ENCODE measurements around the gene POLR1A.

POLR1A gene

DNA sequence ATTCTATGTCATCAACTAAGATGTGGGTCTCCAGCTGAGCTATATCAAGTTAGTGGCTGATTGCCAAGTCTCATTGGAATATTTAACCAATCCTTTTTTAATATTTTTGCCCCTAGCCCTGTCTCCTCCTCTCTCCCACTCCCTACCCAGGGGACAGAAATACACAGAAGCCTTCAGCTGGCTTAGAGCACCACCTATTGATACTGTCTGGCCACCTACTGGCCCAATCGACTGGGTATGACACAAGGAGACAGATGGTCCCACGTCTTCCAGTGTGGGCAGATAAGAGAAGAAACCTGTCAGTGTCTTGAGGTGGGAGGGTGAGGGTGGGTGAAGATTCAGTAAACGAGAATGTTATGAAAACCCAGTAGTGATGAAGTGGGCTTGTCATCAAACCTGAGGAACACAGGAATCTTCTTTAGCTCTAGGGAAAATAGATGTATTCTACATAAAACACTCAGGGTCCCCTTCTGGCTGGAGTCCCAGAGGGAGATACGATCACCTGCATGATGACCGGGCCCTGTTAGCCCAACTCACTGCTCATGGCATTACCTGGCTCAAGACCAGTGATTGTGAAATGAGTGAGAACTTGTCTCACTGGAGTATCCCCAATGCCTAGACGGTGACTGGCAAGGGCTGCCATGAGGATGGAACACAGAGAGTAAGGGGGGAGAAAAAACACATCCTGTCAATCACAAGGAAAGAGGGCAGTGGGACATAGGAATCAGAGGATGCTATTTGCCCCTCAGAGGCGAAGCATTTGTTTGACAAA lies 26.7 kb downstream of the POLR1A start:
- TF ChIP-seq, protein P1, sequence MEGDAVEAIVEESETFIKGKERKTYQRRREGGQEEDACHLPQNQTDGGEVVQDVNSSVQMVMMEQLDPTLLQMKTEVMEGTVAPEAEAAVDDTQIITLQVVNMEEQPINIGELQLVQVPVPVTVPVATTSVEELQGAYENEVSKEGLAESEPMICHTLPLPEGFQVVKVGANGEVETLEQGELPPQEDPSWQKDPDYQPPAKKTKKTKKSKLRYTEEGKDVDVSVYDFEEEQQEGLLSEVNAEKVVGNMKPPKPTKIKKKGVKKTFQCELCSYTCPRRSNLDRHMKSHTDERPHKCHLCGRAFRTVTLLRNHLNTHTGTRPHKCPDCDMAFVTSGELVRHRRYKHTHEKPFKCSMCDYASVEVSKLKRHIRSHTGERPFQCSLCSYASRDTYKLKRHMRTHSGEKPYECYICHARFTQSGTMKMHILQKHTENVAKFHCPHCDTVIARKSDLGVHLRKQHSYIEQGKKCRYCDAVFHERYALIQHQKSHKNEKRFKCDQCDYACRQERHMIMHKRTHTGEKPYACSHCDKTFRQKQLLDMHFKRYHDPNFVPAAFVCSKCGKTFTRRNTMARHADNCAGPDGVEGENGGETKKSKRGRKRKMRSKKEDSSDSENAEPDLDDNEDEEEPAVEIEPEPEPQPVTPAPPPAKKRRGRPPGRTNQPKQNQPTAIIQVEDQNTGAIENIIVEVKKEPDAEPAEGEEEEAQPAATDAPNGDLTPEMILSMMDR (conservative IDR thresholded peaks at IDR 0.05; ENCODE audit: low read depth, low read length) = peak; percentile 94
- no peak overlapping the region for H3K4me3 ChIP-seq (ENCODE audit: low read depth, low read length)
- DNase-seq (ENCODE audit: low read depth) = peak; percentile 85

DNA sequence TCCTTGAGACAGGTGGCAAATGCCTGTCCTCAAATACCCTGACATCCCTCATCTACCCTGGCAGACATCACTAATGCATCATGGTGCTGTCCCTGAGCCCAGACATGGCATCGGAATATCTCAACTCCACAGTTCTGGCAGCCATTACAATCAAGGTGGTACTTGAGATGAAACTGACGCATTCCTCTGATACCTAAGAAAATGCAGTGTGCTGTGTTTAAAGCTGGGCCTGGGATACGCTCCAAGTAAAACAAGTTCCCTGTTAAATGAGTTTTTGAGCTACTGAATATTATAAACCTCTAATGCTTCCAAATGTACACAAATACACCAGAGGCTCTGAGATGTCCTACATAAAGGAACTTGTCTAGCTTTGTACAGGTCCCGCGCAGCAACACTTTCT lies 29.8 kb downstream of the POLR1A start:
- DNase-seq (ENCODE audit: low read depth) = no peak
- H3K4me3 ChIP-seq (ENCODE audit: low read depth, low read length) = no peak overlapping the region
- TF ChIP-seq, protein P1 (conservative IDR thresholded peaks at IDR 0.05; ENCODE audit: low read depth, low read length) = no peak

DNA sequence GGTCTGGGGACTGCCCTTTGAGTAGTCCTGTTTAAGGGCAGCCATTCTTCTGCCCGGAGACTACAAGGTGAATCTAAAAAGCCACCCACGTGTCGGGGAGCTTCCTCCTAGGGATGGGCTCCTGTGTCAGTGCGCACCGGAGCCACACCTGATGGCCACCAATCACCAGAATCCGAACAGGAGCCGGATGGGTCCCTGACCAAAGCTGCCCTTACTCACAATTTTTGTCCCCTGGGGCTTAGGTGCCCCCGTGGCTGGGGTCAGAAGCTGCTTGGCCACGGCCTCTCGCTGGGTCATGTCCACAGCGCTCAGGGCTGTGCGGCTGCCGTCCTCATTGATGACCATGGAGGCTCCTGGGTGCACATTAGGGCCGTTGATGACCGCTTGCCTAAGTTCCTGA lies 30.9 kb downstream of the POLR1A start:
- TF ChIP-seq, protein P1 (conservative IDR thresholded peaks at IDR 0.05; ENCODE audit: low read depth, low read length) = no peak
- no peak for DNase-seq (ENCODE audit: low read depth)
- no peak overlapping the region for H3K4me3 ChIP-seq (ENCODE audit: low read depth, low read length)

GRCh38 chr2:86074256-86074655 lies 31.4 kb downstream of the POLR1A start:
- H3K4me3 ChIP-seq (ENCODE audit: low read depth, low read length) = no peak overlapping the region
- DNase-seq (ENCODE audit: low read depth) = no peak
- TF ChIP-seq, protein P1 (conservative IDR thresholded peaks at IDR 0.05; ENCODE audit: low read depth, low read length) = no peak

GRCh38 chr2:86073225-86073624 lies 32.5 kb downstream of the POLR1A start:
- TF ChIP-seq, protein P1 (conservative IDR thresholded peaks at IDR 0.05; ENCODE audit: low read depth, low read length) = no peak
- H3K4me3 ChIP-seq (ENCODE audit: low read depth, low read length) = no peak overlapping the region
- DNase-seq (ENCODE audit: low read depth) = no peak

GRCh38 chr2:86072271-86072858 lies 33.3 kb downstream of the POLR1A start:
- TF ChIP-seq, protein P1 (conservative IDR thresholded peaks at IDR 0.05; ENCODE audit: low read depth, low read length) = no peak
- no peak overlapping the region for H3K4me3 ChIP-seq (ENCODE audit: low read depth, low read length)
- DNase-seq (ENCODE audit: low read depth) = peak; percentile 52

DNA sequence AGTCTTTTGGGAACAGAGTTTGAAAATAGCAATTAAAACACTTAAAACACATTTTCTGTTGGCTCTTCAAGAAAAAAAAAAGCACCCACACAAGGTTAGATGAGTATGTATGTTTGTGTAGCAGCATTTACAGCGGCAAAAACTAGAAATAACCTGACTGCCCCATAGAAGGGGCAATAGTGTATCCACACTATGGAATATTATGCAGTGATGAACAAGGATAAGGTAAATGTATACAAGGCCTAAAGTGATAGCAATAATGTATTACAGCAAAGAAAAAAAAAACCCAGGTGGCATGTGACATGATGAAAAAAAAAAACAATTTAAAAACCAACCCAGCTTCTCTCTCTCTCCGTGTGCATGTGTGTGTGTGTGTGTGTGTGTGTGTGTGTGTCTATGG lies 34.8 kb downstream of the POLR1A start:
- DNase-seq (ENCODE audit: low read depth) = no peak
- TF ChIP-seq, protein P1 (conservative IDR thresholded peaks at IDR 0.05; ENCODE audit: low read depth, low read length) = no peak
- H3K4me3 ChIP-seq (ENCODE audit: low read depth, low read length) = no peak overlapping the region
